ENCODE results near the gene ARHGAP35. TPM values are rescaled to one million over a fixed set of nuclear protein-coding genes. Genes with fewer than 3 reads are reported as not detected.
"Not testable (repeated sequence)": the region's sequence is repeated elsewhere in the genome, so short reads cannot be mapped to it uniquely, and the experiment has no call there.

The ARHGAP35 gene
- total RNA-seq, 1 donor from 2014 or later, result 31.9 TPM

GRCh38 chr19:46844067-46844489 is 16.7 kb upstream of the ARHGAP35 start:
- DNase-seq, result no peak

DNA sequence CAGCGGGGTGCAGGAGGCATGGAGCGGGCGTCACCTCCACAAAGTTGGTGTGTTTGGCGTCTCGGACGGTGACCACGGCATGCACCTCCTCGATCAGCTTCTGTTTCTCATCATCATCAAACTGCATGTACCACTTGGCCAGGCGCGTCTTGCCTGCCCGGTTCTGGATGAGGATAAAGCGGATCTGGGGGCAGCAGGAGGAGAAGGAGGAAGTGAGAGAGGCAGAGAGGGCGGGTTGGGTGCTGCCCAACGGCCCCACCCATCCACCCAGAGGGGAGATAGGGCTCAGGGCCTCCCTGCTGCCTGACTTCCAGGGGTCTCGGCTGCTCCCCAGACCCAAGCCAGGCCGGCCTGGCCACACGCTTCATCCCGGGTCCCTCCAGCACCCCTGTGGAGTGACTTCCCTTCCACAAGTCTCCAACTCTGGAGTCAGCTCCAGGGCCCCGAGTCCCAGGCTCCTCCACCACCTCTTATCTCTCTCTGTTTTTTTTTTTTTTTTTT is 14.8 kb upstream of the ARHGAP35 start:
- no peak for DNase-seq

- no peak for DNase-seq
Measured at GRCh38 chr19:46847528-46847927, 13.3 kb upstream of the ARHGAP35 start.

GRCh38 chr19:46848389-46848788 is 12.4 kb upstream of the ARHGAP35 start:
- DNase-seq, result no peak

GRCh38 chr19:46849610-46850009 is 11.2 kb upstream of the ARHGAP35 start:
- DNase-seq, result no peak

- peak; percentile 99 for DNase-seq
Measured at GRCh38 chr19:46850228-46851203, 10.3 kb upstream of the ARHGAP35 start, which contains the start of gene AP2S1. TSS of gene AP2S1 (minus strand) at chr19:46850846. CDS start at chr19:46850766, 80 bp downstream.

GRCh38 chr19:46852830-46853229 is 8.0 kb upstream of the ARHGAP35 start:
- DNase-seq, result no peak

DNA sequence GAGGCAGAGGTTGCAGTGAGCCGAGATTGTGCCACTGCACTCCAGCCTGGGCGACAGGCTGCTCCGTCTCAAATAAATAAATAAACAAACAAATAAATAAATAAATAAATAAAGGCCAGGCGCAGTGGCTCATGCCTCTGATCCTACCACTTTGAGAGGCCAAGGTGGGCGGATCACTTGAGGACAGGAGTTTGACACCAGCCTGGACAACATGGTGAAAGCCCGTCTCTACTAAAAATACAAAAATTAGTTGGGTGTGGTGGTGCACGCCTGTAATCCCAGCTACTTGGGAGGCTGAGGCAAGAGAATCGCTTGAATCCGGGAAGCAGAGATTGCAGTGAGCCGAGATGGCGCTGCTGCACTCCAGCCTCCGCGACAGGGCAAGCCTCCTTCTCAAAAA is 6.1 kb upstream of the ARHGAP35 start:
- not testable (repeated sequence) for DNase-seq

GRCh38 chr19:46856062-46857022 is 4.5 kb upstream of the ARHGAP35 start:
- peak; percentile 99 for DNase-seq

- no peak for DNase-seq
Measured at GRCh38 chr19:46859637-46860124, 1.1 kb upstream of the ARHGAP35 start.

GRCh38 chr19:46860125-46860845 is 512 bp upstream of the ARHGAP35 start:
- DNase-seq, result peak; percentile 98

GRCh38 chr19:46861691-46862502 is 1.1 kb downstream of the ARHGAP35 start:
- DNase-seq, result no peak

DNA sequence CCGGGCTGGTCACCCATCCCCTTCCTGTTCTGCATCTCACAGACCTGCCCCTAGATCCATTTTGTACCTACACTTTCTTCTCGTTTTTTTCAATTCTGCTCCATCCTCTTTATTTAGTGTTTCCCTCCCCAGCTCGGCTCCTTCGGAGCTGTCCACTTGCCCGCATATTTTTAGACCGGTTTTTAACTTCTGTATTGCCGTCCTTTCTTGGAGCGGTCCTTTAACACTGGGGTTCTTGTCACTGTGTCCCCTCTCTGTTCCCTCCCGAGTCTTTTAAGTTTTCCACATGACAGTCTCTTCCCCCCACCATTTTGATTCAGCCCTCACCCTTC is 1.7 kb downstream of the ARHGAP35 start:
- DNase-seq, result no peak

GRCh38 chr19:46862974-46863632 is 2.3 kb downstream of the ARHGAP35 start:
- DNase-seq, result no peak

GRCh38 chr19:46863818-46864629 is 3.2 kb downstream of the ARHGAP35 start:
- no peak for DNase-seq

DNA sequence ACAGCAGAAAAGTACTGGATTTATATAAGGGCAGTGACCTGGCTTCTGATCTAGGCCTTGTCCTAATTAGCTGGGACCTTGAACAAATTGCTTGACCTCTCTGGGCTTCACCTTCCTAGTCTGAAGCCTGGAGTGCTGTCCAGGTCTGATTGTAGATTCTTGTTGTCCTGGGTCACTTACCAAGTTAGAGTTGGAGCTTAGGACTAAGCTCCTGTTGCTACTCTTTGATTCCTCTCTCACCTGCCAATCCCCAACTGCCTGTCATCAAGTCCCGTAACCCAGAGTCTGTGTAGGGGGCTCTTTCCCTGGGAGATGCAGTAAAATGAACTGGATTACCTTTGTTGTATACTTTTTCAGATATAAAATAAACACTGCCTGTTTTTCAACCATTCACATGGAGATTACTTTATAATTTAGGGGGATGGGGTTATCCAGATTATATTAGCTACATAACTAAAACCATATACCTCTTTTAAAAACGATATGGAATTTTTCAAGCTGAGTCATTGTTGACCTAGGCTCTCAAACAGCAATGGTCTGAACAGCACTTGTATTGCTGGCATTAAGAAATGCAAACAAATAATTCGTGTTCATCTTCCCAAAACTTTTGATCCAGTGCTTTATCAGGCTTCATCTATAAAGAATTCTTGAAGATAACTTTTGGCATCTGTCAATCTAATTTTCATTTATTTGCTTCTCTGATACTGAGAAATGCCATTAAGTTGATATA is 5.8 kb downstream of the ARHGAP35 start:
- DNase-seq, result no peak

DNA sequence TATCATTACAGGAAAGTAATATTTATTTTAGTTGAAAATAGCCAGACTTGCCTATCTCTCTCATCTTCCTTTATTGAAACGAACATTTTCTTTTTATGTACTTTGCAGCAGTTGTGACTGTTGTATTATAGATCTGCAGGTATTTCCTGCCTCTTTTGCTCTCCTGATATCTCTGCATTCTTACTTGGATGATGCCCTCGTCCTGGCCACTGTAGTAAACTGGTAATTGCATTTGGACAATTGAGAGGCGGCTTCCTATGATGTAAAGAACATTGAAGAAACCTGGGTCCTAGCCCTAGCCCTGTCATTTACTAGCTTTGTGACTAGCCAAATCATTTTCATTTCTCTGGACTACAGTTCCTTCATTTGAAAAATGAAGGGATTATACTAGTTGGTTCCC is 6.4 kb downstream of the ARHGAP35 start:
- DNase-seq, result no peak

DNA sequence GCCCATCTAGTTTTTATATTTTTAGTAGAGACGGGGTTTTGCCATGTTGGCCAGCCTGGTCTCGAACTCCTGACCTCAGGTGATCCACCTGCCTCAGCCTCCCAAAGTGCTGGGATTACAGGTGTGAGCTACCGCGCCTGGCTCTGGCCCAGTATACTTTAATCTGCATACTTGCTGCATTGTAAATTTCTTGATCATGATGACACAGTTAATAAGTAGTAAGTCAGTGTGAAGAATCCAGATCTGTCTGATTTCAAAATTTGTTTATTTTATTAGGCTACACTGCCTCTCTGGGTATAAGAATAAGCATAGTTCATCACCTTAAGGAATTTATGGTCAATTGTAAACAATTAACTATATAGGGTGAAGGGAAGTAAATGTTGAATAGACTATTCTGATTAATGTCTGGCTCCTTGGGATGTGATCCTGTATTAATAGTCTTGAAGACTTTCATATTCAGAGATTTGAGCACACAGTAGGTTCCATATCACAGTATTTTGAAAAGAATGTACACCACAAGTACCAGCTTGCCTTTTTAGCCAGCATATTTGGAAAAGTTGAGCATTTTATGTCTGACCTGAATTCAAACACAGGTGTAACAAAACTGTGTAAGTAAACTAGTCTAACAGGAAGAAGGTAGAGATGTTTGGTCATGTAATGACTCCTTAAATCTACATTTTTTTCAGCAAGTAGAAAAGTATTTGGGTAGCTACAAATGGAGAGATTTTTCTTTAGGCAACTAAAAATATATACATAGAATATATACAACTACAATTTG is 7.4 kb downstream of the ARHGAP35 start:
- DNase-seq, result no peak
